ACC112 (cell line): ENCODE results near the gene TACR3.
"Not testable (repeated sequence)": the region's sequence is repeated elsewhere in the genome, so short reads cannot be mapped to it uniquely, and the experiment has no call there.

ENCODE experiments used
- H2AFZ ChIP-seq: fragments of 200-600 bp; sonication (generic); one replicate; pipeline ENCODE4 v1.6.0; 2017; ENCODE audit warnings: antibody characterized with exemption, low read length; ENCODE audit not compliant: unreplicated experiment
- H3K27ac ChIP-seq: fragments of 200-600 bp; sonication (generic); 2 replicates; pipeline ENCODE4 v1.5.1; 2014; ENCODE audit warnings: low read depth, mild to moderate bottlenecking, antibody characterized with exemption, low read length, moderate library complexity
- H3K27me3 ChIP-seq: fragments of 200-600 bp; sonication (generic); 2 replicates; pipeline ENCODE4 v1.6.1; 2014; ENCODE audit warnings: mild to moderate bottlenecking, antibody characterized with exemption, low read length, moderate library complexity, mixed read lengths; ENCODE audit not compliant: insufficient read depth
- H3K36me3 ChIP-seq: fragments of 200-600 bp; sonication (generic); 2 replicates; pipeline ENCODE4 v1.6.1; 2016; ENCODE audit warnings: mild to moderate bottlenecking, antibody characterized with exemption, low read length, moderate library complexity, mixed read lengths; ENCODE audit not compliant: insufficient read depth
- H3K4me1 ChIP-seq: fragments of 200-600 bp; sonication (generic); one replicate; pipeline ENCODE4 v1.6.1; 2016; ENCODE audit warnings: low read length, mixed read lengths; ENCODE audit not compliant: insufficient read depth, unreplicated experiment, control insufficient read depth
- H3K4me3 ChIP-seq: fragments of 200-600 bp; sonication (generic); 2 replicates; pipeline ENCODE4 v1.5.1; 2014; ENCODE audit warnings: mild to moderate bottlenecking, low read depth, low read length
- H3K79me2 ChIP-seq: fragments of 200-600 bp; sonication (generic); one replicate; pipeline ENCODE4 v1.6.0; 2016; ENCODE audit warnings: low read length; ENCODE audit not compliant: control insufficient read depth, unreplicated experiment, insufficient read depth

Gene TACR3

DNA sequence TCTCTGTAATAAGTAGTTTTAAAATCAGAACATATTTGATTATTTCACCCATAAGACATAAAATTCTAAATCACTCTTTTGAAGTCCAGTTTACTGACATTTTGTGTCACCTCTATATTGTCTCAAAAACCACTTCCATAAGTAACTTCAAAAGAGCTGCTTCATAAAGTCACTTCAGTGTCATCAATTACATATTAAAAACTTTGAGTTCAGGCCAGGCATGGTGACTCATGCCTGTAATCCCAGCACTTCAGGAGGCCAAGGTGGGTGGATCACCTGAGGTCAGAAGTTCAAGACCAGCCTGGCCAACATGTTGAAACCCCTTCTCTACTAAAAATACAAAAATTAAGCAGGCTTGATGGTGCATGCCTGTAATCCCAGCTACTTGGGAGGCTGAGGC lies 53.0 kb downstream of the TACR3 start:
- H3K27me3 ChIP-seq, H3K4me1 ChIP-seq, H2AFZ ChIP-seq, H3K79me2 ChIP-seq, H3K27ac ChIP-seq, H3K4me3 ChIP-seq, H3K36me3 ChIP-seq: not testable (repeated sequence)

- Histone ChIP-seq H2AFZ (no peak overlapping the region), H3K27ac (no peak overlapping the region)
Observed at GRCh38 chr4:103664436-103665075, 55.2 kb downstream of the TACR3 start.

GRCh38 chr4:103648541-103648940 lies 71.2 kb downstream of the TACR3 start:
- H2AFZ ChIP-seq: no peak overlapping the region
- no peaks in the 10 kb centered on the region for H3K36me3 ChIP-seq
- H3K79me2 ChIP-seq: no peaks in the 10 kb centered on the region
- H3K27ac ChIP-seq: no peak overlapping the region
- no peaks in the 10 kb centered on the region for H3K4me1 ChIP-seq
- no peak overlapping the region for H3K4me3 ChIP-seq
- H3K27me3 ChIP-seq: no peaks in the 10 kb centered on the region

More at GRCh38 chr4:103664436-103665075, 55.2 kb downstream of the TACR3 start:
- H3K4me1 ChIP-seq: no peaks in the 10 kb centered on the region
- no peak overlapping the region for H3K4me3 ChIP-seq
- no peaks in the 10 kb centered on the region for H3K27me3 ChIP-seq
- H3K79me2 ChIP-seq: no peaks in the 10 kb centered on the region
- no peaks in the 10 kb centered on the region for H3K36me3 ChIP-seq

GRCh38 chr4:103645991-103646390 lies 73.8 kb downstream of the TACR3 start:
- Histone ChIP-seq H2AFZ (no peak overlapping the region), H3K79me2 (no peaks in the 10 kb centered on the region), H3K36me3 (no peaks in the 10 kb centered on the region), H3K27ac (no peak overlapping the region), H3K4me1 (no peaks in the 10 kb centered on the region), H3K4me3 (no peak overlapping the region), H3K27me3 (no peaks in the 10 kb centered on the region)

GRCh38 chr4:103634236-103634635 lies 85.5 kb downstream of the TACR3 start:
- no peak overlapping the region for H3K4me3 ChIP-seq
- no peaks in the 10 kb centered on the region for H3K27me3 ChIP-seq
- no peak overlapping the region for H2AFZ ChIP-seq
- no peak overlapping the region for H3K27ac ChIP-seq
- H3K36me3 ChIP-seq: no peaks in the 10 kb centered on the region
- no peaks in the 10 kb centered on the region for H3K4me1 ChIP-seq
- H3K79me2 ChIP-seq: no peaks in the 10 kb centered on the region

- Histone ChIP-seq H3K4me3 (no peak overlapping the region), H3K36me3 (no peaks in the 10 kb centered on the region), H2AFZ (no peak overlapping the region), H3K27ac (no peak overlapping the region), H3K4me1 (no peaks in the 10 kb centered on the region), H3K79me2 (no peaks in the 10 kb centered on the region), H3K27me3 (no peaks in the 10 kb centered on the region)
Observed at GRCh38 chr4:103626296-103626695, 93.5 kb downstream of the TACR3 start.

DNA sequence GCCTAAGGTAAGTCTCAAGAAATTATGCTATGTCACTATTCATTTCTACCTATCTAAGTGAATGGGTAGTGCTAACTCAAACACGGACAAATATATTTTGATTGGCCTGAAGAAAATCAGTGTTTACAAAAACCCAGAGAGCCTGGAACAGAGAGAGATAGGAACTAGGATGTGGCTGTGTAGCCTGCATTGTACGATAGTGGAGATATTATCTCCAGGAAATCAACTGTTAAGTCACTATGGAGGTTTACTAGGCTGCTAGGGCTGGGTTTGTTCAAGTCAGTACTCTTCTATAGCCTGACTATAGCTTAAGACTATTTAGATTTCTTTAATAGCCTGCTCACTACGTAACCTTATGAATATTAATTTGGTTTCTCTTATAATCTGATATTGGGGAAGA lies 127.9 kb downstream of the TACR3 start:
- no peaks in the 10 kb centered on the region for H3K27me3 ChIP-seq
- no peaks in the 10 kb centered on the region for H3K36me3 ChIP-seq
- no peak overlapping the region for H3K27ac ChIP-seq
- H3K79me2 ChIP-seq: no peaks in the 10 kb centered on the region
- H3K4me1 ChIP-seq: no peaks in the 10 kb centered on the region
- no peak overlapping the region for H2AFZ ChIP-seq
- no peak overlapping the region for H3K4me3 ChIP-seq

DNA sequence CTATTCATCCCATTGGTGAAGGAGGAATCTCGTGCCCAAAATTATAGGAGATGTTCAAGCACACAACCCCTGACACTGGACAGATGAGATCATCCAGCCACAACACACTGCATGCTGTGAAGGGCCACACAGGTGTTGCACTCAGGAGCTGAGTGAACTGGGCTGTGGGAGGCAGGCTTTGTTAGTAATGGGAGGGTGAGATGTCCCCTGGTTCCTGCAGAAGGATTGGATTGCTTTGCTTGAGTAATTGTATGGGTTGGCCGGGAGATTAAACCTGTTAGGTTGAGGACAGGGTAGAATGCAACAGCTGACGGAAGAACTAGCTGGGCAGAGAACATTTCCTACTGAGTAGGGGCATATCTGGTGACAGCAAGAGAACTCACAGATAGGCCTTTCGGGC lies 152.2 kb downstream of the TACR3 start:
- H3K4me3 ChIP-seq: no peak overlapping the region
- H3K27me3 ChIP-seq: no peaks in the 10 kb centered on the region
- H3K79me2 ChIP-seq: no peaks in the 10 kb centered on the region
- no peaks in the 10 kb centered on the region for H3K4me1 ChIP-seq
- H3K27ac ChIP-seq: no peak overlapping the region
- H2AFZ ChIP-seq: no peak overlapping the region
- H3K36me3 ChIP-seq: no peaks in the 10 kb centered on the region

GRCh38 chr4:103559178-103559577 lies 160.6 kb downstream of the TACR3 start:
- H3K4me3 ChIP-seq, H3K27ac ChIP-seq: not testable (repeated sequence)

More at GRCh38 chr4:103559178-103559577, 160.6 kb downstream of the TACR3 start:
- not testable (repeated sequence) for H3K4me1 ChIP-seq, H3K27me3 ChIP-seq, H3K36me3 ChIP-seq, H2AFZ ChIP-seq, H3K79me2 ChIP-seq
